ENCODE measurements around the gene RNF186.

The RNF186 gene

GRCh38 chr1:19808351-19808750 is 6.7 kb downstream of the RNF186 start:
- Histone ChIP-seq H3K4me3 (ENCODE audit: low read length) (no peak overlapping the region), H3K4me1 (ENCODE audit: control insufficient read depth, low read depth, low read length) (no peaks in the 10 kb centered on the region), H3K9me3 (ENCODE audit: control insufficient read depth, low read depth, low read length) (no peaks in the 10 kb centered on the region), H3K36me3 (ENCODE audit: control insufficient read depth, low read depth, low read length) (no peaks in the 10 kb centered on the region), H3K9ac (ENCODE audit: low read length) (no peak overlapping the region), H3K27me3 (ENCODE audit: control insufficient read depth, insufficient read depth, low read length) (no peaks in the 10 kb centered on the region), H3K27ac (ENCODE audit: low read length) (no peak overlapping the region)

DNA sequence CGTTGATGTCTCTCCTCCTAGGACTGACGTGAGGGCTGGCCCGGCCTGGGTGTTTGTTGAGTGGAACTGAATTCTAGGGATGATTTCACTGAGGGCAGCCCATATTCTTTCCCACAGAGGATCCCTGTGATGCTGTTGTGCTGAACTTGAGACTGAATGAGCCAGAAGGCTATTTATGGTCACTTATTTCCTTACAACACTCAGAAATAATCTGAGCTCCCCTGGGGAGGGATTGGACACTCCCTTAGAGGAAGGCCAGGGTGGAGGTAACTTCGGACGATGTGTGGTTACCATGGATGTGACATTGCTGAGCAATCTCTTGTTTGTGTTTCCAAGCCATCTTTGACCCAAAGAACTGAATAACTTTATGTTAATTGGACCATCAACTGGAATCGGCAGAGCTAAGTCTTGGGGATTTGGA is 10.2 kb downstream of the RNF186 start:
- Histone ChIP-seq H3K9me3 (ENCODE audit: control insufficient read depth, low read depth, low read length) (no peaks in the 10 kb centered on the region), H3K4me1 (ENCODE audit: control insufficient read depth, low read depth, low read length) (peaks cover 6% of the 10 kb centered on the region), H3K27me3 (ENCODE audit: control insufficient read depth, insufficient read depth, low read length) (peaks cover 20% of the 10 kb centered on the region), H3K36me3 (ENCODE audit: control insufficient read depth, low read depth, low read length) (no peaks in the 10 kb centered on the region), H3K9ac (ENCODE audit: low read length) (no peak overlapping the region), H3K27ac (ENCODE audit: low read length) (no peak overlapping the region), H3K4me3 (ENCODE audit: low read length) (no peak overlapping the region)

DNA sequence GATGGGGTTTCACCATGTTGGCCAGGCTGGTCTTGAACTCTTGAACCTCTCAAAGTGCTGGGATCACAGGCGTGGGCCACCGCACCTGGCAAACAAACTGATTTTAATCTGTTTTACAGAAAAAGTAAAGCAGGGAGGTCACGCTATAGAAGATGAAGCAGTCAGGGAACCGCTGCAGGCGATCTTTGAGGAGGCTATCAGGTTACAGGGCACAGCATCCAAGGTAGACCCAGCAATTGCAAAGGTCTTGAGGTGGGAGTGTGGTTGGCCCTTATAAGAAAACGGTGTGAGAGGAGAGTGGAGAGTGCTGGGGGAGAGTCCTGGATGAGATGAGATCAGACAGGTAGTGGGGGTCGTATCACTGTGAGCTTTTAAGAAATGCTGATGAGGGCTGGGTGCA is 12.8 kb downstream of the RNF186 start:
- Histone ChIP-seq H3K27ac (ENCODE audit: low read length) (no peak overlapping the region), H3K9ac (ENCODE audit: low read length) (no peak overlapping the region), H3K4me3 (ENCODE audit: low read length) (no peak overlapping the region), H3K9me3 (ENCODE audit: control insufficient read depth, low read depth, low read length) (no peaks in the 10 kb centered on the region), H3K4me1 (ENCODE audit: control insufficient read depth, low read depth, low read length) (peaks cover 6% of the 10 kb centered on the region), H3K27me3 (ENCODE audit: control insufficient read depth, insufficient read depth, low read length) (peaks cover 38% of the 10 kb centered on the region), H3K36me3 (ENCODE audit: control insufficient read depth, low read depth, low read length) (no peaks in the 10 kb centered on the region)

GRCh38 chr1:19800076-19800804 is 14.8 kb downstream of the RNF186 start:
- H3K9ac ChIP-seq (ENCODE audit: low read length): no peak overlapping the region
- peak overlapping the region; percentile 49 for H3K4me3 ChIP-seq (ENCODE audit: low read length)
- H3K27ac ChIP-seq (ENCODE audit: low read length): no peak overlapping the region
- H3K4me1 ChIP-seq (ENCODE audit: control insufficient read depth, low read depth, low read length): peaks cover 6% of the 10 kb centered on the region
- peaks cover 38% of the 10 kb centered on the region for H3K27me3 ChIP-seq (ENCODE audit: control insufficient read depth, insufficient read depth, low read length)
- no peaks in the 10 kb centered on the region for H3K36me3 ChIP-seq (ENCODE audit: control insufficient read depth, low read depth, low read length)
- H3K9me3 ChIP-seq (ENCODE audit: control insufficient read depth, low read depth, low read length): no peaks in the 10 kb centered on the region

DNA sequence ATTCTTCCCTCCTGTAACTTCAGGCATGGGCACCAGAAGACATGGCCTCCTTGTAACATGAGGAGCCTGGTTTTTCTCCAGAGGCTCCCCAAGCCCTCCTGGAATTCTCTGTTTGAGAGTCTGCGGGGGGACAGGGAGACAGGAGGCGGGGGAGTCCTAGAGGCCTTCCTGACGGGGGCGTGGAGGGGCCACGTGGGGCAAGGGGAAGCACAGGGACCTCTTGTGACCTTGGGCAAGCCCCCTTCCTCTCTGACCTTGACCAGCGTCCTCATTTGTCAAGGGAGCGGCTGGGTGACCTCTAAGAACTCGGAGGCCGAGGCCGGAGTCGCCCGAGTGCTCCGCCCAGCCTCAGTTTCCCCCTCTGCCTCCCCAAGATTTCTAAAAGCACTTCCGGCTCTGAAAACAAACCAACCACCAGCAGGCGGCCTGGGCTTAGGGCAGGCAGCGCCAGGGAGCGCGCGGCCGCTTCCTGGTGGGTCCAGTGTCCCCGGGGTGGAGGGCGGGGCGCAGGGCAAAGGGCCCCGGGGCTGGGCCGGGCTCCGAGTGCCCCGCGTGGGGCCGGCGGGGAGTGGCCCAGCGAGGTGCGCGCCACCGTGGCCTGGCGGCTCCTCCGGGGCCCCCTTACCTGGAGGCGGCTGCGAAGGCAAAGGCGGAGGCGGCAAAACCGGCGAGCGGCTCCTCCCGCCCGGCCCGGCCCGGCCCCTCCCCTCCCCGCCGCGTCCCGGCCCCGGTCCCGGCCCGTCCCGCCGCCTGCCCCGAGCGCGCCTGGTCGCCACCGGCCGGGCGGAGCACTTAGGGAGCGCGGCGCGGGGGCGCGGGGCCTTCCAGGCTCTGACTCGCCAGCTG is 15.6 kb downstream of the RNF186 start, which contains the start of gene TMCO4:
Gene TMCO4 (minus strand): TSS at position 687 of the 846 bp plus-strand sequence. CDS start 19,158 bp downstream, outside the sequence.
- peaks cover 38% of the 10 kb centered on the region for H3K27me3 ChIP-seq (ENCODE audit: control insufficient read depth, insufficient read depth, low read length)
- H3K9ac ChIP-seq (ENCODE audit: low read length): no peak within 1 kb of the TSS
- H3K4me1 ChIP-seq (ENCODE audit: control insufficient read depth, low read depth, low read length): peaks cover 6% of the 10 kb centered on the region
- no peaks in the 10 kb centered on the region for H3K9me3 ChIP-seq (ENCODE audit: control insufficient read depth, low read depth, low read length)
- no peaks in the 10 kb centered on the region for H3K36me3 ChIP-seq (ENCODE audit: control insufficient read depth, low read depth, low read length)
- H3K4me3 ChIP-seq (ENCODE audit: low read length): peak within 1 kb of the TSS; percentile 49
- no peak within 1 kb of the TSS for H3K27ac ChIP-seq (ENCODE audit: low read length)

GRCh38 chr1:19798486-19799229 is 16.4 kb downstream of the RNF186 start:
- H3K9me3 ChIP-seq (ENCODE audit: control insufficient read depth, low read depth, low read length): no peaks in the 10 kb centered on the region
- no peak overlapping the region for H3K9ac ChIP-seq (ENCODE audit: low read length)
- H3K27ac ChIP-seq (ENCODE audit: low read length): no peak overlapping the region
- peaks cover 38% of the 10 kb centered on the region for H3K27me3 ChIP-seq (ENCODE audit: control insufficient read depth, insufficient read depth, low read length)
- H3K4me1 ChIP-seq (ENCODE audit: control insufficient read depth, low read depth, low read length): peaks cover 6% of the 10 kb centered on the region
- no peaks in the 10 kb centered on the region for H3K36me3 ChIP-seq (ENCODE audit: control insufficient read depth, low read depth, low read length)
- no peak overlapping the region for H3K4me3 ChIP-seq (ENCODE audit: low read length)

DNA sequence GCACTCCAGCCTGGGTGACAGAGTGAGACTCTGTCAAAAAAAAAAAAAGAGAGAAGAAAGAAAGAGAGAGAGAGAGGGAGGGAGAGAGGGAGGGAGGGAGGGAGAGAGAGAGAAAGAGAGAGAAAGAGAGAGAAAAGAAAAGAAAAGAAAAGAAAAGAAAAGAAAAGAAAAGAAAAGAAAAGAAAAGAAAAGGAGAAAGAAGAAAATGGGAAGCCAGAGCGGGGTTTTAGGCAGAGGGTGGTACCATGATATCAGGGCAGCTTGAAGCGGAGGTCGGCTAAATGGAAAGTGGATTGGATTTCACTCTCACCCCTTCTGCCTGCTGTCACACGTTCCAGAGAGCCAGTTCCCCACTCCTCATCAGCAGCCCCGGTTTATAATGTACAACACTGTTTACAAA is 17.3 kb downstream of the RNF186 start:
- Histone ChIP-seq H3K9me3 (ENCODE audit: control insufficient read depth, low read depth, low read length) (no peaks in the 10 kb centered on the region), H3K27me3 (ENCODE audit: control insufficient read depth, insufficient read depth, low read length) (peaks cover 38% of the 10 kb centered on the region), H3K36me3 (ENCODE audit: control insufficient read depth, low read depth, low read length) (no peaks in the 10 kb centered on the region), H3K27ac (ENCODE audit: low read length) (no peak overlapping the region), H3K9ac (ENCODE audit: low read length) (no peak overlapping the region), H3K4me3 (ENCODE audit: low read length) (no peak overlapping the region), H3K4me1 (ENCODE audit: control insufficient read depth, low read depth, low read length) (peaks cover 6% of the 10 kb centered on the region)

GRCh38 chr1:19794583-19794982 is 20.5 kb downstream of the RNF186 start:
- Histone ChIP-seq H3K27me3 (ENCODE audit: control insufficient read depth, insufficient read depth, low read length) (peaks cover 17% of the 10 kb centered on the region), H3K4me1 (ENCODE audit: control insufficient read depth, low read depth, low read length) (no peaks in the 10 kb centered on the region), H3K36me3 (ENCODE audit: control insufficient read depth, low read depth, low read length) (no peaks in the 10 kb centered on the region), H3K27ac (ENCODE audit: low read length) (no peak overlapping the region), H3K9me3 (ENCODE audit: control insufficient read depth, low read depth, low read length) (no peaks in the 10 kb centered on the region), H3K4me3 (ENCODE audit: low read length) (no peak overlapping the region), H3K9ac (ENCODE audit: low read length) (no peak overlapping the region)

DNA sequence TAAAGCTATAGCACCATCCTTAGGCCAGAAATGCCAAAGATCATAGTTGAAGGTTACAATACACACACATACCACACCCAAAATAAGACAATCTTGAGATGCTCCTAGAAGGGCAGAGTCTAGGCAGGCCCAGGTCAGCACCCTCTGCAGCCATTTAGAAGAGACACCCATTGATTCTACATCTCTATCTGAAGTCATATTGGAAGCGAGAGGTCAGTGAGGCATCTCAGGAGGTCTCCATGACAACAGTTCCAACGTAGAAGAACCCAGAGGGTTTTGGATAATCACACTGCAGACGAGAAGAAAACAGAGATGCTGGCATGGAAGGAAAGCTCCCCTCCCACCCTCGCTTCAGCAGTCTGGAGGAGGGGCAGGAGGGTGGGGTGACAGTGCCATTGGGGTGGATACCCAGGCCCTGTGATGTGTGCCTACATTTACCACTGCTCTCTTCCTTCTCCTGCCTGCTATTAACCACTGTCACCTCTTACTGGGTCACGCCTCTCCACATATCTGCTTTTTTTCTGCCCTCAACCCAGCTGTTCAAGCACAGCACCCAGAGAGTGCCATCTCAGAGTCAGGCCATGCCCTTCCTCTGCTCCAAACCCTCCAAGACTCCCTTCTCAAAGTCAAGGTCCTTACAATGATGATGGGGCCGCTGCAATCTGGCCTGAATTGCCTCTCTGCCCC is 21.6 kb downstream of the RNF186 start:
- Histone ChIP-seq H3K4me3 (ENCODE audit: low read length) (no peak overlapping the region), H3K36me3 (ENCODE audit: control insufficient read depth, low read depth, low read length) (no peaks in the 10 kb centered on the region), H3K9me3 (ENCODE audit: control insufficient read depth, low read depth, low read length) (no peaks in the 10 kb centered on the region), H3K4me1 (ENCODE audit: control insufficient read depth, low read depth, low read length) (no peaks in the 10 kb centered on the region), H3K9ac (ENCODE audit: low read length) (no peak overlapping the region), H3K27me3 (ENCODE audit: control insufficient read depth, insufficient read depth, low read length) (peaks cover 6% of the 10 kb centered on the region), H3K27ac (ENCODE audit: low read length) (no peak overlapping the region)

GRCh38 chr1:19792237-19793002 is 22.7 kb downstream of the RNF186 start:
- H3K27ac ChIP-seq (ENCODE audit: low read length): no peak overlapping the region
- H3K4me3 ChIP-seq (ENCODE audit: low read length): no peak overlapping the region
- H3K9me3 ChIP-seq (ENCODE audit: control insufficient read depth, low read depth, low read length): no peaks in the 10 kb centered on the region
- peaks cover 2% of the 10 kb centered on the region for H3K27me3 ChIP-seq (ENCODE audit: control insufficient read depth, insufficient read depth, low read length)
- H3K4me1 ChIP-seq (ENCODE audit: control insufficient read depth, low read depth, low read length): peaks cover 1% of the 10 kb centered on the region
- H3K9ac ChIP-seq (ENCODE audit: low read length): no peak overlapping the region
- H3K36me3 ChIP-seq (ENCODE audit: control insufficient read depth, low read depth, low read length): no peaks in the 10 kb centered on the region

Data from iPS-18a (cell line).